ENCODE results near the gene SEPTIN7.

SEPTIN7 gene

GRCh38 chr7:35792472-35792871, 8.4 kb upstream of the SEPTIN7 start:
- no peak for DNase-seq

GRCh38 chr7:35792873-35793489, 7.9 kb upstream of the SEPTIN7 start:
- no peak for DNase-seq

- no peak for DNase-seq
Measured at GRCh38 chr7:35797311-35797710, 3.5 kb upstream of the SEPTIN7 start.

GRCh38 chr7:35799846-35800717, 775 bp upstream of the SEPTIN7 start:
- peak; percentile 91 for DNase-seq

- DNase-seq, result peak; percentile 58
Measured at GRCh38 chr7:35801392-35802101, 690 bp downstream of the SEPTIN7 start.

- DNase-seq, result no peak
Measured at GRCh38 chr7:35802102-35802466, 1.2 kb downstream of the SEPTIN7 start.

GRCh38 chr7:35802649-35803048, 1.8 kb downstream of the SEPTIN7 start:
- no peak for DNase-seq

GRCh38 chr7:35804231-35804970, 3.5 kb downstream of the SEPTIN7 start:
- no peak for DNase-seq

- no peak for DNase-seq
Measured at GRCh38 chr7:35805876-35806275, 5.0 kb downstream of the SEPTIN7 start.

- DNase-seq, result no peak
Measured at GRCh38 chr7:35816514-35816913, 15.7 kb downstream of the SEPTIN7 start.

- DNase-seq, result no peak
Measured at GRCh38 chr7:35817181-35817580, 16.3 kb downstream of the SEPTIN7 start.

GRCh38 chr7:35817930-35818329, 17.1 kb downstream of the SEPTIN7 start:
- no peak for DNase-seq

GRCh38 chr7:35818513-35818912, 17.7 kb downstream of the SEPTIN7 start:
- no peak for DNase-seq

- no peak for DNase-seq
Measured at GRCh38 chr7:35819310-35819709, 18.5 kb downstream of the SEPTIN7 start.

- no peak for DNase-seq
Measured at GRCh38 chr7:35819954-35820703, 19.3 kb downstream of the SEPTIN7 start.

- no peak for DNase-seq
Measured at GRCh38 chr7:35820858-35821257, 20.0 kb downstream of the SEPTIN7 start.

GRCh38 chr7:35823440-35823839, 22.6 kb downstream of the SEPTIN7 start:
- no peak for DNase-seq

GRCh38 chr7:35825974-35826373, 25.1 kb downstream of the SEPTIN7 start:
- DNase-seq, result no peak

GRCh38 chr7:35826751-35827150, 25.9 kb downstream of the SEPTIN7 start:
- DNase-seq, result no peak

GRCh38 chr7:35828817-35829216, 28.0 kb downstream of the SEPTIN7 start:
- DNase-seq, result no peak

- DNase-seq, result no peak
Measured at GRCh38 chr7:35831208-35831607, 30.4 kb downstream of the SEPTIN7 start.
